Measurements from ENCODE around the gene SMCO2.

SMCO2 gene

DNA sequence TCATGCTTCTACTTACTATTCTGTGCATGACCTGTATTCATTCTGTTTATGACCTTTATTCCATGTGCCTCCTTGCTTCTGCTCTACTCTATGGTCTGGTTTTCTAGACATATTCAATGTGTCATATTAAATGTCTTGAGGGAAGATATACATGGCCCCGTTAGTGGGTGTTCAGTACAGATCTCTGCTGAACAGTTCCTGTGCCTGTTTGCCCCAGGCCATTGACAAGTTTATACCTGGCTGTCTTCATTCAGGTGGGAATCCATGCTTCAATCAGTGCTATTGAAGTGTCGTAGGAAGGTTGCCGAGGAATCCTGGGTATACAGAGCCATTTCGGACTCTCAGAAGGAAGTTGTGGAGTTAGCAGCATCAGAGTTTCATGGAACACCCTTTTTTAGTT, 70.1 kb downstream of the SMCO2 start:
- TF ChIP-seq, protein P1, sequence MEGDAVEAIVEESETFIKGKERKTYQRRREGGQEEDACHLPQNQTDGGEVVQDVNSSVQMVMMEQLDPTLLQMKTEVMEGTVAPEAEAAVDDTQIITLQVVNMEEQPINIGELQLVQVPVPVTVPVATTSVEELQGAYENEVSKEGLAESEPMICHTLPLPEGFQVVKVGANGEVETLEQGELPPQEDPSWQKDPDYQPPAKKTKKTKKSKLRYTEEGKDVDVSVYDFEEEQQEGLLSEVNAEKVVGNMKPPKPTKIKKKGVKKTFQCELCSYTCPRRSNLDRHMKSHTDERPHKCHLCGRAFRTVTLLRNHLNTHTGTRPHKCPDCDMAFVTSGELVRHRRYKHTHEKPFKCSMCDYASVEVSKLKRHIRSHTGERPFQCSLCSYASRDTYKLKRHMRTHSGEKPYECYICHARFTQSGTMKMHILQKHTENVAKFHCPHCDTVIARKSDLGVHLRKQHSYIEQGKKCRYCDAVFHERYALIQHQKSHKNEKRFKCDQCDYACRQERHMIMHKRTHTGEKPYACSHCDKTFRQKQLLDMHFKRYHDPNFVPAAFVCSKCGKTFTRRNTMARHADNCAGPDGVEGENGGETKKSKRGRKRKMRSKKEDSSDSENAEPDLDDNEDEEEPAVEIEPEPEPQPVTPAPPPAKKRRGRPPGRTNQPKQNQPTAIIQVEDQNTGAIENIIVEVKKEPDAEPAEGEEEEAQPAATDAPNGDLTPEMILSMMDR (IDR thresholded peaks at IDR 0.05; ENCODE audit: low read depth, low read length), result no peak
- no peak for DNase-seq (ENCODE audit: extremely low read depth, low read depth)

- DNase-seq (ENCODE audit: extremely low read depth, low read depth), result no peak
- TF ChIP-seq, protein P1 (IDR thresholded peaks at IDR 0.05; ENCODE audit: low read depth, low read length), result no peak
These were observed 71.0 kb downstream of the SMCO2 start for GRCh38 chr12:27517546-27517945.

DNA sequence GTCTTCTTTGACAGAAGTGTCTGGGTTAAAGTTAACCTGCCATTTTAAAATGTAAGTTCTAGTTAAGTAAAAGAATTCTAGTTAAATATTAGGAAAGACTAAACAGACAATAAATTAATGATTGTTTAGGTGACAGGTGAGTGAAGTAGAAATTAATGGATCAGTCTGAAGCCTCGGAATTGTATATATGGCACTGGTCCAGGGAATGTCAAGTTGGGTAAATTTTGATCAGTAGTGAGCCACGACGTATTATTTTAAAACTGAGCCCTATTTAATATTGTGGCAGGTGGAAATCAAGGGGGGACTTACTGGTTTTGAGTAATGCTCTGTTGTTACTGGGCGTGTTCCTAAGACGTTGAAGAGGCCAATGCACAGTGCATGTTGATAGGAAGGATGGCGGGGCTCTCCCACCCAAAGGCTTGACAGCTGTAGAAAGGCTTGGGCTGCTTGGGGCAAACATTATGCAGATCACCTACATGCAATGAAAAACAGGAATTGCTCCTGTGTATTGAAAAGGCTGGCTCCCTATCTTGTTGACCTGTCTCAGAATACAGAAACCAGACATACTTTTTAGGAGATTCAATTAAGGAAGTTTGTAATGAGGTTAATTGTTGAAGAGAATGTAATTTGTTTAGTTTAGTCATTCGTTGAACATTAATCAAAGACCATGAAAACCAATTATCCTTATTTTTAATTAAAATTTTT, 71.6 kb downstream of the SMCO2 start:
- TF ChIP-seq, protein P1 (IDR thresholded peaks at IDR 0.05; ENCODE audit: low read depth, low read length), result no peak
- DNase-seq (ENCODE audit: extremely low read depth, low read depth), result no peak

DNA sequence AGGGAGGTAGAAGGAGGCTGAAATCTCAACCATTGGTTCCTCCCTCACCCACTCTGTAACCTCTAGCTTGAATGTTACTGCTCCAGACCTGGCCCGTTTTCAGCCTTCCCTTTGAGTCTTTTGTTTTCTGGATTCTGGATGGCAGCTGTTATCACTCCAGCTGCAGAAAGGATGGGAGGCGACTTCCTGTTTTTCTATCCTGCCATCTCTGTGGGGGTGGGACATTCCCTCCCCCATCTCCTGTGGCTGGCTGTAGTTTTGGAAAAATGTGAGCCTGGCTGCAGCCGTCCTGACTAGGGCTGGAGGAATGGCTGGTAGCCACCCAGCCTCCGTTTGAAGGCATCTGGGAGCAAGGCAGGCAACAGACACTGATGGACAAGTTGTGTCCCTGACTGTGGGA, 74.5 kb downstream of the SMCO2 start:
- no peak for DNase-seq (ENCODE audit: extremely low read depth, low read depth)
- TF ChIP-seq, protein P1 (IDR thresholded peaks at IDR 0.05; ENCODE audit: low read depth, low read length), result no peak

DNA sequence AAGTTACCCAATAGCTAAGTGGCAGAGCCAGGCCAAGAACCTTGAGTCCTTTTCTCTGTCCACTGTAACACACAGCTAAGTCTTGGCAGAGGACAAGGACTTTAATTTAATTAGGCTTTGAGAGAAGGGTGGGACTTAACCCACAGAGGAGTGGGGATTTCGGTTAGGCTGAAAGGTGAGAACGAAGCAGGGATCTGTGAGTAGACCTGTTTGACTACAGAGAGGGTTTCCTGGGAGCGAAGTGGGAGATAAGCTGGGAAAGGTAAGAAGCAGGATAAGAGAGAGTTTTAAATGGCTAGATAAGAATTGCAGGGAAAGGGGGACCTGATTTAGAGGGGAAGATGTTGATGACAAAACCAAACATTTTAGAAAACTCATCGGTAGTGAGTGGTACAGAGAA, 75.4 kb downstream of the SMCO2 start:
- no peak for DNase-seq (ENCODE audit: extremely low read depth, low read depth)
- TF ChIP-seq, protein P1 (IDR thresholded peaks at IDR 0.05; ENCODE audit: low read depth, low read length), result no peak

DNA sequence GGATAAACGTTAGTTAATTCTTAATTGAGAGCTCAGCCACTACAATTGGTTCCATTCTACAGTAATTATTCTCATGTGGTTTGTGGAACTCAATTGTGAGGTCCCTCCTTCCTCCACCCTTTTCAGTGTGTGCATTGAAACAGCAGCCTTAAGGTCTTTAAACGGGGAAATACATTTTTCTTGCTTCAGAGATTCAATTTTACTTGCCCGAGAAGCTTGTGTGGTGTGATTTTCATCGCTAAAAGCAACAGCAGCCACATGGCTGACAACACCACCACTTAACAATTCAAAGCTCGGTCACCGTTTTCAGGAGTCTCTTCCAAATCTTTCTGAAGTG, 76.7 kb downstream of the SMCO2 start:
- no peak for DNase-seq (ENCODE audit: extremely low read depth, low read depth)
- TF ChIP-seq, protein P1 (IDR thresholded peaks at IDR 0.05; ENCODE audit: low read depth, low read length), result no peak

DNA sequence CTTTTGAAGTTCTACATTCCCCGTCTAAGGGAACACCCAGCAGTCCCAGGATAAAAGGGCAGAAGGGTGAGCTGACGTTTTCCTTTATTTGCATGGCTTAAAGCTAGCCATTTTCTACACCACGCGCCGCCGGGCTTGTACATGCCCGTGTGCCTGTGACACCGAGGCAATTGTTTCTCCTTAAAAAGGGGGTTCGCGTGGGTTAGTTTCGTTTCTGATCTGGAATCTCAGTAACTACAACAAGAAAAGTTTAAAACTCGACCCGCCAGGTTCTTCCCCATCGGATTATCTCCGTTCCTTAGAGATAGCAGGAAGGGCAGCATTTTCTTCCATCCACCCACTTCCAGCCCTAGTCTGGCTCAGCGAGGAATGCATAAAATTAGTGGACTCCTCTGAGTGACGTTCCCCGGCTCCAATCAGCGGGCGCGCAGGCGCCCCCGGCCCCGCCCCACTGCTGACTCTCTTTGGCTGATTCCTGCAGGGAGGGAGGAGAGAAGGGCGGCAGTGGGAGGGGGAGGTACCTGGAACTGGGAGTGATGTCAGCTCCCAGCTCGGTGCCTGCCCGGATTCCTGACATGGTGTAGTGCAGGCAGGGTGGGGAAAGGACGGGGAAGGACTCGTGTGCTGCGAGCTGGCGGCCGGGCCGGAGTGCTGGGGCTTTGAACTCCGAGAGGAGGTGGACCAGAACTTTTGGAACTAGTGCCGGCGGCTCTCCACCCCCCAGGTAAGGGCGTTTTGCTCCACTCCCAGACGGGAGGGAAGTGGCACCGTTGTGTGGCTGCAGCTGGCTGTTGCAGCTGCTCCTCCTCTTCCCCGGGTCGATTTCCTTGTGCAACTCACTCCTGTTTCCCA, 77.3 kb downstream of the SMCO2 start, which contains the start of gene PPFIBP1:
PPFIBP1 (plus strand) TSS at position 565 of the 852 bp plus-strand sequence. CDS start 109,191 bp downstream, outside the sequence.
- DNase-seq (ENCODE audit: extremely low read depth, low read depth), result peak; percentile 96
- TF ChIP-seq, protein P1 (IDR thresholded peaks at IDR 0.05; ENCODE audit: low read depth, low read length), result peak; percentile 41
